ENCODE results near the gene RTN4RL2. TPM values are rescaled to one million over a fixed set of nuclear protein-coding genes. Genes with fewer than 3 reads are reported as not detected.

RTN4RL2 gene
- total RNA-seq, 1 experiment from 2014 or later: 7.0 TPM

- H2BK120ac ChIP-seq (ENCODE audit: low read depth, low read length, poor library complexity, severe bottlenecking): no peak overlapping the region
- H3K56ac ChIP-seq (ENCODE audit: insufficient read length, low read depth, low read length): no peak overlapping the region
- no peaks in the 10 kb centered on the region for H3K79me1 ChIP-seq (ENCODE audit: insufficient read depth, low read depth, low read length, poor library complexity, severe bottlenecking)
- no CpG with 5 or more reads among the region's 6 CpGs for WGBS (ENCODE audit: extremely low coverage, insufficient read length, low lambda C conversion rate)
- DNase-seq: no peak
- no peak overlapping the region for H3K14ac ChIP-seq (ENCODE audit: insufficient read depth, low read length)
- no peak overlapping the region for H3T11ph ChIP-seq (ENCODE audit: low read length)
- peaks cover 6% of the 10 kb centered on the region for H3K23me2 ChIP-seq (ENCODE audit: insufficient read length, low read depth, low read length, poor library complexity, severe bottlenecking)
- no peak overlapping the region for H2AFZ ChIP-seq (ENCODE audit: low read length)
- H3K4me3 Mint-ChIP-seq: no peak overlapping the region; a peak in 1 of 5 replicates
- no peak overlapping the region for H2BK5ac ChIP-seq (ENCODE audit: insufficient read length, low read length)
- H3K27ac ChIP-seq (ENCODE audit: insufficient read length, low read depth, low read length): no peak overlapping the region
- no peak overlapping the region for H2AK5ac ChIP-seq (ENCODE audit: insufficient read length, low read length)
- H3K9me3 ChIP-seq (ENCODE audit: control insufficient read depth, low read depth, low read length): no peaks in the 10 kb centered on the region
- H3K4ac ChIP-seq (ENCODE audit: low read depth, low read length): no peak overlapping the region
- no peaks in the 10 kb centered on the region for H3K79me2 ChIP-seq (ENCODE audit: insufficient read depth, low read length)
- peaks cover 48% of the 10 kb centered on the region for H3K27me3 Mint-ChIP-seq (ENCODE audit: low read depth)
- H4K5ac ChIP-seq (ENCODE audit: insufficient read length, low read depth, low read length): no peak overlapping the region
- H4K8ac ChIP-seq (replicated peaks; ENCODE audit: insufficient read length, low read depth, low read length): no peak overlapping the region
- H3K9me3 Mint-ChIP-seq: no peaks in the 10 kb centered on the region; a peak in 1 of 5 replicates
- H3K18ac ChIP-seq (ENCODE audit: insufficient read length, low read depth, low read length): no peak overlapping the region
- no peak overlapping the region for H2BK15ac ChIP-seq (ENCODE audit: low read depth, low read length)
- no peak for TF ChIP-seq CTCF (conservative IDR thresholded peaks at IDR 0.05)
- peaks cover 6% of the 10 kb centered on the region; the same call in 1 of the 2 replicates for H3K27me3 ChIP-seq (ENCODE audit: insufficient read depth, low read length)
- peaks cover 25 to 42% of the 10 kb centered on the region in 2 experiments for H3K4me1 Mint-ChIP-seq
- peaks cover 7 to 22% (median 11%) of the 10 kb centered on the region in 3 experiments; a peak in 5 of 7 replicates for H3K36me3 Mint-ChIP-seq (ENCODE audit: insufficient read depth in 1 of 3, low read depth in 3 of 3)
- H2BK20ac ChIP-seq (ENCODE audit: low read depth, low read length, poor library complexity, severe bottlenecking): no peak overlapping the region
- no peak overlapping the region for H3K23ac ChIP-seq (ENCODE audit: insufficient read length, low read depth, low read length)
- H4K91ac ChIP-seq (ENCODE audit: insufficient read length, low read depth, low read length): no peak overlapping the region
- no peak overlapping the region for H3K4me2 ChIP-seq (ENCODE audit: insufficient read depth, insufficient read length, low read length)
- H3K4me1 ChIP-seq (ENCODE audit: insufficient read depth, low read length): peaks cover 5% of the 10 kb centered on the region; the same call in 1 of the 2 replicates
- no peaks in the 10 kb centered on the region for H4K20me1 ChIP-seq (ENCODE audit: control insufficient read depth, insufficient read depth, insufficient read length)
- no peak overlapping the region for H3K9ac ChIP-seq (ENCODE audit: extremely low read depth, insufficient read length, low read length)
- peak overlapping the region in 1 of 3 experiments; percentile 53; a peak in 1 of 7 replicates for H3K27ac Mint-ChIP-seq
- no peak overlapping the region for H2BK12ac ChIP-seq (ENCODE audit: insufficient read length, low read depth, low read length)
Measured at GRCh38 chr11:57473285-57473841, 13.0 kb downstream of the RTN4RL2 start.
